HepG2 (cell line): ENCODE measurements around the gene TASOR2. TPM values are rescaled to one million over a fixed set of nuclear protein-coding genes. Genes with fewer than 3 reads are reported as not detected.

Experiments used
- ARNT2 ChIP-seq: sonication (generic); formaldehyde crosslinking; IDR thresholded peaks from 2 replicates; pipeline ENCODE4 v1.8.0; 2022; ENCODE audit warnings: mild to moderate bottlenecking, low read depth, missing genetic modification reagents, moderate library complexity
- CBFB ChIP-seq: sonication (generic); formaldehyde crosslinking; IDR thresholded peaks from 2 replicates; pipeline ENCODE4 v1.4.0; 2020; ENCODE audit warnings: missing genetic modification reagents
- CEBPB ChIP-seq: IDR thresholded peaks from 2 replicates; pipeline ENCODE4 v1.6.1; 2011; ENCODE audit warnings: low read depth, low read length, improper control_type of control experiment, borderline replicate concordance
- EED ChIP-seq: sonication (generic); formaldehyde crosslinking; IDR thresholded peaks from 2 replicates; pipeline ENCODE4 v1.5.0; 2020; ENCODE audit warnings: mild to moderate bottlenecking, missing genetic modification reagents
- ELF4 ChIP-seq: sonication (generic); formaldehyde crosslinking; IDR thresholded peaks from 2 replicates; pipeline ENCODE4 v1.5.0; 2020; ENCODE audit warnings: missing genetic modification reagents, mild to moderate bottlenecking, moderate library complexity, borderline replicate concordance
- GATAD2A ChIP-seq: IDR thresholded peaks from 2 replicates; pipeline ENCODE4 v1.6.1; 2016
- JUNB ChIP-seq: sonication (generic); formaldehyde crosslinking; IDR thresholded peaks from 2 replicates; pipeline ENCODE4 v1.8.0; 2022; ENCODE audit warnings: missing genetic modification reagents, mild to moderate bottlenecking, borderline replicate concordance
- KMT2B ChIP-seq: IDR thresholded peaks from 2 replicates; pipeline ENCODE4 v1.6.1; 2016; ENCODE audit warnings: missing genetic modification reagents, missing compliant biosample characterization
- MAFG ChIP-seq: sonication (generic); formaldehyde crosslinking; IDR thresholded peaks from 2 replicates; pipeline ENCODE4 v1.5.1; 2020; ENCODE audit warnings: mild to moderate bottlenecking, missing genetic modification reagents
- MATR3 ChIP-seq: sonication (generic); formaldehyde crosslinking; IDR thresholded peaks from 2 replicates; pipeline ENCODE4 v1.4.0; 2020; ENCODE audit warnings: missing genetic modification reagents
- PPARG ChIP-seq: conservative IDR thresholded peaks from 2 replicates; pipeline ENCODE4 v1.6.1; 2016; ENCODE audit warnings: missing biosample characterization, missing genetic modification reagents
- THYN1 ChIP-seq: sonication (generic); formaldehyde crosslinking; IDR thresholded peaks from 2 replicates; pipeline ENCODE4 v1.8.1; 2023; ENCODE audit warnings: low read depth, mild to moderate bottlenecking, moderate library complexity, missing genetic modification reagents, borderline replicate concordance
- ZNF12 ChIP-seq: sonication (generic); formaldehyde crosslinking; IDR thresholded peaks from 2 replicates; pipeline ENCODE4 v1.5.0; 2020; ENCODE audit warnings: missing genetic modification reagents
- ZNF496 ChIP-seq: sonication (generic); formaldehyde crosslinking; IDR thresholded peaks from 2 replicates; pipeline ENCODE4 v1.8.1; 2023; ENCODE audit warnings: mild to moderate bottlenecking, moderate library complexity, missing genetic modification reagents; ENCODE audit not compliant: insufficient replicate concordance
- ZNF546 ChIP-seq: sonication (generic); formaldehyde crosslinking; conservative IDR thresholded peaks from 2 replicates; pipeline ENCODE4 v1.8.1; 2023; ENCODE audit warnings: mild to moderate bottlenecking, missing genetic modification reagents
- ZNF816 ChIP-seq: sonication (generic); formaldehyde crosslinking; IDR thresholded peaks from 2 replicates; pipeline ENCODE4 v1.8.0; 2022; ENCODE audit warnings: missing genetic modification reagents, mild to moderate bottlenecking, borderline replicate concordance
- ZNF841 ChIP-seq: sonication (generic); formaldehyde crosslinking; IDR thresholded peaks from 2 replicates; pipeline ENCODE4 v1.8.1; 2023; ENCODE audit warnings: missing genetic modification reagents, borderline replicate concordance
- polyA plus RNA-seq, 8 experiments: library from polyadenylated mRNA; depleted of rRNA in 3 of 8; stranded (reverse) in 7 of 8; unstranded in 1 of 8; fragments of >200 nt; fragmentation: Illumina TruSeq in 4 of 8; extraction: Trizol in 4 of 8; gene quantifications; 2 replicates each; pipeline versions ENCODE4 v1.2.1 to v1.2.3, GENCODE V29; 2011 to 2016; ENCODE audit warnings: low read depth in 4 of 8, missing spikeins in 1 of 8, mixed read lengths in 1 of 8; ENCODE audit not compliant: insufficient read depth in 1 of 8
- total RNA-seq, 5 experiments: library from RNA; depleted of rRNA; stranded (reverse); fragments of >200 nt; fragmentation: Illumina TruSeq; extraction: Trizol; gene quantifications; 2 replicates each; pipeline ENCODE4 v1.2.3, GENCODE V29; 2016; ENCODE audit warnings: low read depth in 1 of 5
- TF ChIP-seq, protein P1 (sequence below): sonication (generic); formaldehyde crosslinking; IDR thresholded peaks from 2 replicates; pipeline ENCODE4 v1.4.0; 2020; ENCODE audit warnings: missing genetic modification reagents
- TF ChIP-seq, protein P2 (sequence below): IDR thresholded peaks from 2 replicates; pipeline ENCODE4 v1.6.1; 2016; ENCODE audit warnings: low read depth, borderline replicate concordance
- TF ChIP-seq, protein P3 (sequence below): sonication (generic); formaldehyde crosslinking; IDR thresholded peaks from 2 replicates; pipeline ENCODE4 v1.8.0; 2022; ENCODE audit warnings: mild to moderate bottlenecking, missing genetic modification reagents
- TF ChIP-seq, protein P4 (sequence below): sonication (generic); formaldehyde crosslinking; IDR thresholded peaks from 2 replicates; pipeline ENCODE4 v1.4.0; 2020; ENCODE audit warnings: missing genetic modification reagents
- TF ChIP-seq, protein P5 (sequence below): sonication (generic); formaldehyde crosslinking; IDR thresholded peaks from 2 replicates; pipeline ENCODE4 v1.8.0; 2023; ENCODE audit warnings: mild to moderate bottlenecking, missing genetic modification reagents
- TF ChIP-seq, protein P6 (sequence below): sonication (generic); formaldehyde crosslinking; IDR thresholded peaks from 2 replicates; pipeline ENCODE4 v1.5.1; 2020; ENCODE audit warnings: missing genetic modification reagents, mild to moderate bottlenecking, borderline replicate concordance

The TASOR2 gene
- total and polyA plus RNA-seq, 2 of the 13 experiments (the other 11 are each of a cell fraction or from before 2014, with no cell fraction given): 24.2 to 55.3 TPM

DNA sequence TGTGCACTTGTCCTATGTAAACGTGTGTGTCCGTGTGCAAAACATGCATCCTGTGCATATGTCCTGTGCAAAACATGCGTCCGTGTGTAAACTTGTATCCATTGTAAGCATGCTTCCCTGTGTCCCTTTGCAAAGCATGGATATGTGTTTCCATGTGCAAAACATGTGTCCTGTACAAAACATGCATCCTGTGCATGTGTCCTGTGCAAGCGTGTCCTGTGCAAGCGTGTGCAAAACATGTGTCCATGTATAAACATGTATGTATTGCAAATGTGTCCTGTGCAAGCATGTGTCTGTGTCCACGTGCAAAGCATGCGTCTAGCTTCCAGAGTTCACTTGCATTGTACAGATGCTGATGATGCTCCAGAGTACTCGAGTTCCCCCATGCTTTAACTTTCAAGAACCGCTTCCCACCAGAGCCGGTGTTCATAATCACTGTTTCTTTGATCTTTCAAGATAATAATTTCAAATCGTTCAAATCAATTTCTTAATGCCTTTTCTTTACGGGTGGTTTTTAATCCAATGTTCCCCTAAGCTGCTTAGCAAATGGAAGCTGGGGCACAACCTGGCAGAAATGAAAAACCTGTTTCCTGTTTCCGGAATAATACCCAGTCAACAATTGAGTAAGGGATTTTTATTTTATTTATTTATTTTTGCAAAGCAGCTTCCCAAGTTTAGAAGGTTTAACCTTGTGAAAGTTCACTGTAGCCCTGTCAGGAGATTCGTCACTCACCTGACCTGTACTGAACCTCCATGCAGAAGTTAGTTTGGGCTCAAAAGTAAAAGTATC lies 17.6 kb upstream of the TASOR2 start (continued):
- TF ChIP-seq, protein P1, sequence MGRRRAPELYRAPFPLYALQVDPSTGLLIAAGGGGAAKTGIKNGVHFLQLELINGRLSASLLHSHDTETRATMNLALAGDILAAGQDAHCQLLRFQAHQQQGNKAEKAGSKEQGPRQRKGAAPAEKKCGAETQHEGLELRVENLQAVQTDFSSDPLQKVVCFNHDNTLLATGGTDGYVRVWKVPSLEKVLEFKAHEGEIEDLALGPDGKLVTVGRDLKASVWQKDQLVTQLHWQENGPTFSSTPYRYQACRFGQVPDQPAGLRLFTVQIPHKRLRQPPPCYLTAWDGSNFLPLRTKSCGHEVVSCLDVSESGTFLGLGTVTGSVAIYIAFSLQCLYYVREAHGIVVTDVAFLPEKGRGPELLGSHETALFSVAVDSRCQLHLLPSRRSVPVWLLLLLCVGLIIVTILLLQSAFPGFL (CRISPR knock-in tag): no peak
- no peak for TF ChIP-seq ARNT2 (CRISPR knock-in tag)
- TF ChIP-seq ZNF12 (CRISPR knock-in tag): no peak
- TF ChIP-seq THYN1 (CRISPR knock-in tag): no peak
- TF ChIP-seq ZNF816: no peak
- TF ChIP-seq, protein P2, sequence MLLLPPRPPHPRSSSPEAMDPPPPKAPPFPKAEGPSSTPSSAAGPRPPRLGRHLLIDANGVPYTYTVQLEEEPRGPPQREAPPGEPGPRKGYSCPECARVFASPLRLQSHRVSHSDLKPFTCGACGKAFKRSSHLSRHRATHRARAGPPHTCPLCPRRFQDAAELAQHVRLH: no peak; the same call in 1 of the 2 replicates
- TF ChIP-seq, protein P3, sequence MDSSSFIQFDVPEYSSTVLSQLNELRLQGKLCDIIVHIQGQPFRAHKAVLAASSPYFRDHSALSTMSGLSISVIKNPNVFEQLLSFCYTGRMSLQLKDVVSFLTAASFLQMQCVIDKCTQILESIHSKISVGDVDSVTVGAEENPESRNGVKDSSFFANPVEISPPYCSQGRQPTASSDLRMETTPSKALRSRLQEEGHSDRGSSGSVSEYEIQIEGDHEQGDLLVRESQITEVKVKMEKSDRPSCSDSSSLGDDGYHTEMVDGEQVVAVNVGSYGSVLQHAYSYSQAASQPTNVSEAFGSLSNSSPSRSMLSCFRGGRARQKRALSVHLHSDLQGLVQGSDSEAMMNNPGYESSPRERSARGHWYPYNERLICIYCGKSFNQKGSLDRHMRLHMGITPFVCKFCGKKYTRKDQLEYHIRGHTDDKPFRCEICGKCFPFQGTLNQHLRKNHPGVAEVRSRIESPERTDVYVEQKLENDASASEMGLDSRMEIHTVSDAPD (CRISPR knock-in tag): no peak
- peak; percentile 49; the same call in 1 of the 2 replicates for TF ChIP-seq ZNF841 (CRISPR knock-in tag)
- no peak for TF ChIP-seq PPARG (CRISPR knock-in tag)
- 0 out of 2 replicates have a peak, but pooled peaks have one; percentile 12 for TF ChIP-seq ZNF546 (CRISPR knock-in tag)
- TF ChIP-seq EED (CRISPR knock-in tag): no peak
- TF ChIP-seq, protein P4, sequence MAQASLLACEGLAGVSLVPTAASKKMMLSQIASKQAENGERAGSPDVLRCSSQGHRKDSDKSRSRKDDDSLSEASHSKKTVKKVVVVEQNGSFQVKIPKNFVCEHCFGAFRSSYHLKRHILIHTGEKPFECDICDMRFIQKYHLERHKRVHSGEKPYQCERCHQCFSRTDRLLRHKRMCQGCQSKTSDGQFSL (CRISPR knock-in tag): no peak; the same call in 1 of the 2 replicates
- no peak; the same call in 1 of the 2 replicates for TF ChIP-seq GATAD2A (CRISPR knock-in tag)
- TF ChIP-seq MATR3: no peak
- TF ChIP-seq, protein P5, sequence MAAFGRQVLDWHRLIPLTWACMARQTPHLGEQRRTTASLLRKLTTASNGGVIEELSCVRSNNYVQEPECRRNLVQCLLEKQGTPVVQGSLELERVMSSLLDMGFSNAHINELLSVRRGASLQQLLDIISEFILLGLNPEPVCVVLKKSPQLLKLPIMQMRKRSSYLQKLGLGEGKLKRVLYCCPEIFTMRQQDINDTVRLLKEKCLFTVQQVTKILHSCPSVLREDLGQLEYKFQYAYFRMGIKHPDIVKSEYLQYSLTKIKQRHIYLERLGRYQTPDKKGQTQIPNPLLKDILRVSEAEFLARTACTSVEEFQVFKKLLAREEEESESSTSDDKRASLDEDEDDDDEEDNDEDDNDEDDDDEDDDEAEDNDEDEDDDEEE (CRISPR knock-in tag): no peak
- TF ChIP-seq, protein P6, sequence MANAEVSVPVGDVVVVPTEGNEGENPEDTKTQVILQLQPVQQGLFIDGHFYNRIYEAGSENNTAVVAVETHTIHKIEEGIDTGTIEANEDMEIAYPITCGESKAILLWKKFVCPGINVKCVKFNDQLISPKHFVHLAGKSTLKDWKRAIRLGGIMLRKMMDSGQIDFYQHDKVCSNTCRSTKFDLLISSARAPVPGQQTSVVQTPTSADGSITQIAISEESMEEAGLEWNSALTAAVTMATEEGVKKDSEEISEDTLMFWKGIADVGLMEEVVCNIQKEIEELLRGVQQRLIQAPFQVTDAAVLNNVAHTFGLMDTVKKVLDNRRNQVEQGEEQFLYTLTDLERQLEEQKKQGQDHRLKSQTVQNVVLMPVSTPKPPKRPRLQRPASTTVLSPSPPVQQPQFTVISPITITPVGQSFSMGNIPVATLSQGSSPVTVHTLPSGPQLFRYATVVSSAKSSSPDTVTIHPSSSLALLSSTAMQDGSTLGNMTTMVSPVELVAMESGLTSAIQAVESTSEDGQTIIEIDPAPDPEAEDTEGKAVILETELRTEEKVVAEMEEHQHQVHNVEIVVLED (CRISPR knock-in tag): no peak
- no peak for TF ChIP-seq CBFB
- no peak for TF ChIP-seq ELF4 (CRISPR knock-in tag)
- no peak for TF ChIP-seq ZNF496 (CRISPR knock-in tag)
- peak; percentile 61; the same call in 1 of the 2 replicates for TF ChIP-seq JUNB (CRISPR knock-in tag)
- no peak for TF ChIP-seq CEBPB
- no peak for TF ChIP-seq MAFG
- 0 out of 2 replicates have a peak, but pooled peaks have one; percentile 25 for TF ChIP-seq KMT2B (CRISPR knock-in tag)
